ENCODE data around the gene MAPK8IP1.

Gene MAPK8IP1

GRCh38 chr11:45921561-45922424 lies 36.3 kb downstream of the MAPK8IP1 start:
- TF ChIP-seq, protein P1, sequence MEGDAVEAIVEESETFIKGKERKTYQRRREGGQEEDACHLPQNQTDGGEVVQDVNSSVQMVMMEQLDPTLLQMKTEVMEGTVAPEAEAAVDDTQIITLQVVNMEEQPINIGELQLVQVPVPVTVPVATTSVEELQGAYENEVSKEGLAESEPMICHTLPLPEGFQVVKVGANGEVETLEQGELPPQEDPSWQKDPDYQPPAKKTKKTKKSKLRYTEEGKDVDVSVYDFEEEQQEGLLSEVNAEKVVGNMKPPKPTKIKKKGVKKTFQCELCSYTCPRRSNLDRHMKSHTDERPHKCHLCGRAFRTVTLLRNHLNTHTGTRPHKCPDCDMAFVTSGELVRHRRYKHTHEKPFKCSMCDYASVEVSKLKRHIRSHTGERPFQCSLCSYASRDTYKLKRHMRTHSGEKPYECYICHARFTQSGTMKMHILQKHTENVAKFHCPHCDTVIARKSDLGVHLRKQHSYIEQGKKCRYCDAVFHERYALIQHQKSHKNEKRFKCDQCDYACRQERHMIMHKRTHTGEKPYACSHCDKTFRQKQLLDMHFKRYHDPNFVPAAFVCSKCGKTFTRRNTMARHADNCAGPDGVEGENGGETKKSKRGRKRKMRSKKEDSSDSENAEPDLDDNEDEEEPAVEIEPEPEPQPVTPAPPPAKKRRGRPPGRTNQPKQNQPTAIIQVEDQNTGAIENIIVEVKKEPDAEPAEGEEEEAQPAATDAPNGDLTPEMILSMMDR (IDR thresholded peaks at IDR 0.05; ENCODE audit: poor library complexity, severe bottlenecking): no peak
- peak; percentile 68 for DNase-seq (ENCODE audit: low spot score)
- no peak; the same call in 2 of the 3 replicates for ATAC-seq (ENCODE audit: low read depth)
- Histone ChIP-seq H3K9me3 (ENCODE audit: severe bottlenecking) (no peaks in the 10 kb centered on the region), H3K36me3 (ENCODE audit: low read depth) (peaks cover 18% of the 10 kb centered on the region), H3K4me1 (ENCODE audit: insufficient read depth, poor library complexity, severe bottlenecking) (peaks cover 3% of the 10 kb centered on the region), H3K27me3 (ENCODE audit: insufficient read depth, poor library complexity, severe bottlenecking) (no peaks in the 10 kb centered on the region), H3K4me3 (ENCODE audit: severe bottlenecking) (peak overlapping the region; percentile 72), H3K27ac (ENCODE audit: poor library complexity, severe bottlenecking) (peak overlapping the region; percentile 39)

GRCh38 chr11:45922425-45923082 lies 37.1 kb downstream of the MAPK8IP1 start, which contains the start of gene LARGE2:
Gene LARGE2 (plus strand): TSS chr11:45922656. CDS start chr11:45922883, 227 bp downstream.
- Histone ChIP-seq H3K4me3 (ENCODE audit: severe bottlenecking) (peak within 1 kb of the TSS; percentile 72), H3K9me3 (ENCODE audit: severe bottlenecking) (no peaks in the 10 kb centered on the region), H3K27ac (ENCODE audit: poor library complexity, severe bottlenecking) (peak within 1 kb of the TSS; percentile 39), H3K4me1 (ENCODE audit: insufficient read depth, poor library complexity, severe bottlenecking) (no peaks in the 10 kb centered on the region), H3K27me3 (ENCODE audit: insufficient read depth, poor library complexity, severe bottlenecking) (no peaks in the 10 kb centered on the region), H3K36me3 (ENCODE audit: low read depth) (peaks cover 25% of the 10 kb centered on the region)
- TF ChIP-seq, protein P1 (IDR thresholded peaks at IDR 0.05; ENCODE audit: poor library complexity, severe bottlenecking): no peak
- DNase-seq (ENCODE audit: low spot score) (peak; percentile 75), ATAC-seq (ENCODE audit: low read depth) (peak; percentile 54)

DNA sequence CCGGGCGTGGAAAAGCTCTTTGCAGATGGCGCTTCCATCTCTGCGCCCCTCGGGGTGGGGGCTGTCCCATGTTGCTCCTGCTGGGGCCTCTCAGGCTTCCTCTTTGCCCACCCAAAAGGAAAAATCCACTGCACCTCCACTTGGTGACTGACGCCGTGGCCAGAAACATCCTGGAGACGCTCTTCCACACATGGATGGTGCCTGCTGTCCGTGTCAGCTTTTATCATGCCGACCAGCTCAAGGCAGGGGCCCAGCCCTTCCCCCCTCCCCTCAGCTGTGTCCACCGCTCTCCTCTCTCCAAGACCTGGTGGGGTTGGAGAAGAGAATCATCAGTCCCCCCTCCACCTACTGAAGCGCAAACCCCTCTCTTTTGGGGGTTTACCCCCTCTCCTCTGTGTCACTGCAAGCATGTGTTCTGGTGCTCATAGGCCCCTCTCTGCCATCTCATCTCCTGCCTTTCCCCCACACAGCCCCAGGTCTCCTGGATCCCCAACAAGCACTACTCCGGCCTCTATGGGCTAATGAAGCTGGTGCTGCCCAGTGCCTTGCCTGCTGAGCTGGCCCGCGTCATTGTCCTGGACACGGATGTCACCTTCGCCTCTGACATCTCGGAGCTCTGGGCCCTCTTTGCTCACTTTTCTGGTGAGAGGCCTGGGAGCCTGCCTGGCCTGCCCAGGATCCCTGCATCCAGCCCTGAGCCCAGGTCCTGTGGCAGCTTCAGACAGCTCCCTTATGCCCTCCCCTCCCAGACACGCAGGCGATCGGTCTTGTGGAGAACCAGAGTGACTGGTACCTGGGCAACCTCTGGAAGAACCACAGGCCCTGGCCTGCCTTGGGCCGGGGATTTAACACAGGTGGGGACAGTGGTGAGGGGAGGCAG lies 38.8 kb downstream of the MAPK8IP1 start:
- Histone ChIP-seq H3K27ac (ENCODE audit: poor library complexity, severe bottlenecking) (peak overlapping the region; percentile 39), H3K27me3 (ENCODE audit: insufficient read depth, poor library complexity, severe bottlenecking) (no peaks in the 10 kb centered on the region), H3K9me3 (ENCODE audit: severe bottlenecking) (no peaks in the 10 kb centered on the region), H3K36me3 (ENCODE audit: low read depth) (peaks cover 33% of the 10 kb centered on the region), H3K4me3 (ENCODE audit: severe bottlenecking) (no peak overlapping the region), H3K4me1 (ENCODE audit: insufficient read depth, poor library complexity, severe bottlenecking) (peaks cover 14% of the 10 kb centered on the region)
- ATAC-seq (ENCODE audit: low read depth) (no peak), DNase-seq (ENCODE audit: low spot score) (peak; percentile 45)
- TF ChIP-seq, protein P1 (IDR thresholded peaks at IDR 0.05; ENCODE audit: poor library complexity, severe bottlenecking): no peak

DNA sequence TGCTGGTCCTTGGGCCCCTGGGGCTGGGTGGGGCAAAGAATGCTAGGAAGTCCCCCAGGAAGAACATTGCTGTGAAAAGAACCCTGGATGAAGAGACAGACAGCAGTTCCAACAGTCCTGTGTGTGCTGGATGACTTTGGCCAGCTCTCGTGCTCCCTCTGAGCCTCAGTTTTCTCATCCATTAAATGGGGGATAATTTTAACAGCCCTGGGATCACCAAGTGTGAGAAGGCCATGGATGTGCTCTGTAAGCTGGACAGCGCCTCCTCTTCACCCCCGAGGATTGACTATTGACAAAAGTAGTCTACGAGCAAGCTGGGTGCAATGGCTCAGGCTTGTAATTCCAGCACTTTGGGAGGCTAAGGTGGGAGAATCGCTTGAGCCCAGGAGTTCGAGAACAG lies 39.5 kb downstream of the MAPK8IP1 start:
- DNase-seq (ENCODE audit: low spot score) (no peak), ATAC-seq (ENCODE audit: low read depth) (no peak)
- Histone ChIP-seq H3K27ac (ENCODE audit: poor library complexity, severe bottlenecking) (peak overlapping the region; percentile 39), H3K4me1 (ENCODE audit: insufficient read depth, poor library complexity, severe bottlenecking) (peaks cover 20% of the 10 kb centered on the region), H3K36me3 (ENCODE audit: low read depth) (peaks cover 33% of the 10 kb centered on the region), H3K4me3 (ENCODE audit: severe bottlenecking) (no peak overlapping the region), H3K9me3 (ENCODE audit: severe bottlenecking) (no peaks in the 10 kb centered on the region), H3K27me3 (ENCODE audit: insufficient read depth, poor library complexity, severe bottlenecking) (no peaks in the 10 kb centered on the region)
- TF ChIP-seq, protein P1 (IDR thresholded peaks at IDR 0.05; ENCODE audit: poor library complexity, severe bottlenecking): no peak
